Neural progenitor cell (in vitro differentiated cells): ENCODE measurements around the gene VIM. TPM values are rescaled to one million over a fixed set of nuclear protein-coding genes. Genes with fewer than 3 reads are reported as not detected.

ENCODE experiments used
- DNase-seq: peaks from one replicate; pipeline ENCODE4 v3.0.0-alpha.2; 2016; ENCODE audit warnings: low spot score
- H2AFZ ChIP-seq: fragments of 200-600 bp; sonication (generic); replicated peaks from 2 replicates; pipeline ENCODE4 v1.6.1; 2016; ENCODE audit warnings: antibody characterized with exemption
- H3F3A ChIP-seq: fragments of 200-600 bp; sonication (generic); 2 replicates; pipeline ENCODE4 v1.6.1; 2016; ENCODE audit warnings: antibody characterized with exemption, low read depth
- H3K27ac ChIP-seq: fragments of 200-600 bp; sonication (generic); 2 replicates; pipeline ENCODE4 v1.5.1; 2016; ENCODE audit warnings: mild to moderate bottlenecking
- H3K27me3 ChIP-seq: fragments of 200-600 bp; sonication (generic); 2 replicates; pipeline ENCODE4 v1.6.1; 2016; ENCODE audit warnings: mild to moderate bottlenecking, moderate library complexity
- H3K36me3 ChIP-seq: fragments of 200-600 bp; sonication (generic); 2 replicates; pipeline ENCODE4 v1.5.1; 2016
- H3K4me1 ChIP-seq: fragments of 200-600 bp; sonication (generic); 2 replicates; pipeline ENCODE4 v1.6.1; 2016; ENCODE audit warnings: mixed run types
- H3K4me2 ChIP-seq: fragments of 200-600 bp; sonication (generic); 2 replicates; pipeline ENCODE4 v1.6.1; 2016
- H3K4me3 ChIP-seq: fragments of 200-600 bp; sonication (generic); 2 replicates; pipeline ENCODE4 v1.5.1; 2016
- H3K79me2 ChIP-seq: fragments of 200-600 bp; sonication (generic); 2 replicates; pipeline ENCODE4 v1.6.1; 2016; ENCODE audit warnings: low read depth
- H3K9ac ChIP-seq: fragments of 200-600 bp; sonication (generic); 2 replicates; pipeline ENCODE4 v1.6.1; 2016
- H3K9me3 ChIP-seq: fragments of 200-600 bp; sonication (generic); 2 replicates; pipeline ENCODE4 v1.5.1; 2016; ENCODE audit warnings: low read depth
- H4K20me1 ChIP-seq: fragments of 200-600 bp; sonication (generic); 2 replicates; pipeline ENCODE4 v1.6.1; 2016; ENCODE audit warnings: low read depth
- H3K27ac Mint-ChIP-seq: 3 replicates; pipeline ENCODE4 v1.8.0; 2021; ENCODE audit warnings: mixed read lengths
- H3K27me3 Mint-ChIP-seq: 2 replicates; pipeline ENCODE4 v1.8.0; 2022; ENCODE audit warnings: low read depth, mild to moderate bottlenecking, inconsistent platforms, moderate library complexity, mixed read lengths; ENCODE audit not compliant: insufficient read depth
- H3K36me3 Mint-ChIP-seq: 3 replicates; pipeline ENCODE4 v1.8.0; 2021; ENCODE audit warnings: mixed read lengths
- H3K4me1 Mint-ChIP-seq: 3 replicates; pipeline ENCODE4 v1.8.0; 2021; ENCODE audit warnings: mixed read lengths
- H3K4me3 Mint-ChIP-seq: 3 replicates; pipeline ENCODE4 v1.8.0; 2021; ENCODE audit warnings: mild to moderate bottlenecking, moderate library complexity, mixed read lengths
- H3K9me3 Mint-ChIP-seq: 3 replicates; pipeline ENCODE4 v1.8.0; 2020; ENCODE audit warnings: mixed read lengths
- EZH2 ChIP-seq: fragments of 200-600 bp; sonication (generic); IDR thresholded peaks from 2 replicates; pipeline ENCODE4 v1.6.1; 2017; ENCODE audit warnings: antibody characterized with exemption, mild to moderate bottlenecking, moderate library complexity
- EZH2phosphoT487 ChIP-seq: fragments of 200-600 bp; sonication (generic); IDR thresholded peaks from 2 replicates; pipeline ENCODE4 v1.6.1; 2017; ENCODE audit warnings: antibody characterized with exemption
- total RNA-seq: library from RNA; depleted of rRNA; stranded (reverse); fragments of >200 nt; gene quantifications from 2 replicates; pipeline ENCODE4 v1.2.3, GENCODE V29; 2015; ENCODE audit warnings: low replicate concordance
- TF ChIP-seq, protein P1 (sequence below): fragments of 200-600 bp; sonication (generic); IDR thresholded peaks from 2 replicates; pipeline ENCODE4 v1.5.1; 2017; ENCODE audit warnings: antibody characterized with exemption, mild to moderate bottlenecking

The VIM gene
- total RNA-seq, 1 donor from 2014 or later = 727 TPM

DNA sequence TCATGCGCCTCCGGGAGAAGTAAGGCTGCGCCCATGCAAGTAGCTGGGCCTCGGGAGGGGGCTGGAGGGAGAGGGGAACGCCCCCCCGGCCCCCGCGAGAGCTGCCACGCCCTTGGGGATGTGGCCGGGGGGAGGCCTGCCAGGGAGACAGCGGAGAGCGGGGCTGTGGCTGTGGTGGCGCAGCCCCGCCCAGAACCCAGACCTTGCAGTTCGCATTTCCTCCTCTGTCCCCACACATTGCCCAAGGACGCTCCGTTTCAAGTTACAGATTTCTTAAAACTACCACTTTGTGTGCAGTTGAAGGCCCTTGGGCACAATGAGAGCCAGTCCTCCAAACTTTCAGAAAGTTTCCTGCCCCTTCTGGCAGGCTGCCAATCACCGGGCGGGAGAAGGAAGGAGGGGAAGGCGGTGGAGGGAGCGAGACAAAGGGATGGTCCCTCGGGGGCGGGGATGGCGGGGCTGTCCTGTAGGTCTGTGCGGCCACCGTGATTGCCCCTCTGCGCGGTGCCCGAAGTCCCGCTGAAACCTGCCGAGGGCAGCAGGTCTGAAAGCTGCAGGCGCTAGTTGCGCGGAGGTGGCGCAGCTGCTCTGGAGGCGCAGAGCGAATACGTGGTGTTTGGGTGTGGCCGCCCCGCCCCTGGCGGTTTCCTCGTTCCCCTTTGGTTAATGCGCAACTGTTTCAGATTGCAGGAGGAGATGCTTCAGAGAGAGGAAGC lies 2.1 kb downstream of the VIM start:
- Histone ChIP-seq H3K4me2 (peak overlapping the region; percentile 89), H2AFZ (peak overlapping the region; percentile 80), H3K27ac (no peak overlapping the region), H3K79me2 (peaks cover 40% of the 10 kb centered on the region), H3K4me1 (peaks cover 25% of the 10 kb centered on the region), H3F3A (peaks cover 46% of the 10 kb centered on the region), H3K9ac (peak overlapping the region; percentile 38), H3K9me3 (no peaks in the 10 kb centered on the region), H3K27me3 (no peaks in the 10 kb centered on the region), H3K4me3 (peak overlapping the region; percentile 74), H4K20me1 (peaks cover 38% of the 10 kb centered on the region), H3K36me3 (peaks cover 11% of the 10 kb centered on the region)
- Mint-ChIP-seq H3K4me1 (peaks cover 60% of the 10 kb centered on the region), H3K4me3 (peak overlapping the region; percentile 97), H3K27ac (peak overlapping the region; percentile 98), H3K9me3 (no peaks in the 10 kb centered on the region), H3K27me3 (peaks cover 17% of the 10 kb centered on the region), H3K36me3 (peaks cover 39% of the 10 kb centered on the region)
- no peak for TF ChIP-seq EZH2phosphoT487
- TF ChIP-seq, protein P1, sequence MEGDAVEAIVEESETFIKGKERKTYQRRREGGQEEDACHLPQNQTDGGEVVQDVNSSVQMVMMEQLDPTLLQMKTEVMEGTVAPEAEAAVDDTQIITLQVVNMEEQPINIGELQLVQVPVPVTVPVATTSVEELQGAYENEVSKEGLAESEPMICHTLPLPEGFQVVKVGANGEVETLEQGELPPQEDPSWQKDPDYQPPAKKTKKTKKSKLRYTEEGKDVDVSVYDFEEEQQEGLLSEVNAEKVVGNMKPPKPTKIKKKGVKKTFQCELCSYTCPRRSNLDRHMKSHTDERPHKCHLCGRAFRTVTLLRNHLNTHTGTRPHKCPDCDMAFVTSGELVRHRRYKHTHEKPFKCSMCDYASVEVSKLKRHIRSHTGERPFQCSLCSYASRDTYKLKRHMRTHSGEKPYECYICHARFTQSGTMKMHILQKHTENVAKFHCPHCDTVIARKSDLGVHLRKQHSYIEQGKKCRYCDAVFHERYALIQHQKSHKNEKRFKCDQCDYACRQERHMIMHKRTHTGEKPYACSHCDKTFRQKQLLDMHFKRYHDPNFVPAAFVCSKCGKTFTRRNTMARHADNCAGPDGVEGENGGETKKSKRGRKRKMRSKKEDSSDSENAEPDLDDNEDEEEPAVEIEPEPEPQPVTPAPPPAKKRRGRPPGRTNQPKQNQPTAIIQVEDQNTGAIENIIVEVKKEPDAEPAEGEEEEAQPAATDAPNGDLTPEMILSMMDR = no peak
- no peak for TF ChIP-seq EZH2
- DNase-seq = peak; percentile 93

- Histone ChIP-seq H3F3A (peaks cover 52% of the 10 kb centered on the region), H4K20me1 (peaks cover 38% of the 10 kb centered on the region), H3K4me3 (peak overlapping the region; percentile 74), H3K27me3 (no peaks in the 10 kb centered on the region), H3K27ac (no peak overlapping the region), H3K79me2 (peaks cover 40% of the 10 kb centered on the region), H3K36me3 (peaks cover 25% of the 10 kb centered on the region), H3K9ac (no peak overlapping the region), H3K4me2 (peak overlapping the region; percentile 89), H2AFZ (no peak overlapping the region), H3K4me1 (peaks cover 22% of the 10 kb centered on the region), H3K9me3 (no peaks in the 10 kb centered on the region)
- H3K36me3 Mint-ChIP-seq = peaks cover 48% of the 10 kb centered on the region
- H3K4me3 Mint-ChIP-seq = peak overlapping the region; percentile 97
- DNase-seq = no peak
- TF ChIP-seq EZH2 = no peak
- TF ChIP-seq, protein P1 = no peak
- no peak for TF ChIP-seq EZH2phosphoT487
- peak overlapping the region; percentile 98 for H3K27ac Mint-ChIP-seq
- H3K9me3 Mint-ChIP-seq = no peaks in the 10 kb centered on the region
- peaks cover 18% of the 10 kb centered on the region for H3K27me3 Mint-ChIP-seq
- H3K4me1 Mint-ChIP-seq = peaks cover 61% of the 10 kb centered on the region
These were observed 3.7 kb downstream of the VIM start for GRCh38 chr10:17231788-17232187.

DNA sequence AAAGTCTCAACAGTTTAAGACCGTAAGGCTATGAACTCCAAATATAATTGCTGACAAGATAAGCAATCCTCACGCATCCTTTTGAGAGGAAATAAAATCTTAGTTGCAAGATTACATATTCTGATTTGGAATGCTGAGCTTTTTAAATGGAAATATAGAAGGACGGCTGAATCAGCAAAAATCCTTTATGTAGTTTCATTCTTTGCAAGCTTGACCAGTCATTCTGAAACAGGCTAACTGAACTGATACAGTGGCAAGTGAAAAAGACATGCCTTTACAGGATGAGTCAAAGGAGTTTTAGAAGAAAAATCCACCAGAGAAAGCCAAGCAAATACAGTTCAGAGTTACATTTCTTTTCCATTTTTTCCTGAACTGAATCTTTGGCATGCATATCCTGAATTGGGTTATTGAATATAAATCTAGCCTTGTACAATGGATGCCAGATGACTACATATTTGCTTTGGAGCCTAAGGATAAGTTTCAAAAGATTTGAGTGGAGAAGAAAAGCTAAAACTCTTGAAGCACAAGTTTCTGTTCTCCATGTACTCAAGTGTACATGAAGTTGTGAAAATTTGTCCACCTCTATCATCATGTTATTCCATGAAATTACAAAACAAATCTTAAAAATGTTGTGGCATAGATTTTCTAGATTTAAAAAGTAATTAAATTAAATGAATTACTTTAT lies 4.4 kb downstream of the VIM start:
- Histone ChIP-seq H3K27ac (no peak overlapping the region), H3K9me3 (no peaks in the 10 kb centered on the region), H3K4me3 (no peak overlapping the region), H3K4me1 (peaks cover 16% of the 10 kb centered on the region), H3K4me2 (no peak overlapping the region), H3F3A (peaks cover 52% of the 10 kb centered on the region), H3K79me2 (peaks cover 40% of the 10 kb centered on the region), H3K36me3 (peaks cover 31% of the 10 kb centered on the region), H3K27me3 (no peaks in the 10 kb centered on the region), H2AFZ (no peak overlapping the region), H3K9ac (no peak overlapping the region), H4K20me1 (peaks cover 38% of the 10 kb centered on the region)
- Mint-ChIP-seq H3K4me3 (peak overlapping the region; percentile 97), H3K27me3 (peaks cover 18% of the 10 kb centered on the region), H3K36me3 (peaks cover 48% of the 10 kb centered on the region), H3K27ac (peak overlapping the region; percentile 74), H3K9me3 (no peaks in the 10 kb centered on the region), H3K4me1 (peaks cover 56% of the 10 kb centered on the region)
- no peak for DNase-seq
- no peak for TF ChIP-seq EZH2phosphoT487
- no peak for TF ChIP-seq EZH2
- TF ChIP-seq, protein P1 = no peak
